GM12891 (cell line): Measurements from ENCODE around the gene TSKU.

Experiments
- DNase-seq: peaks from one replicate; pipeline ENCODE4 v3.0.0; 2011; ENCODE audit warnings: low spot score; ENCODE audit not compliant: insufficient read length
- FAIRE-seq: peaks from 2 replicates; lab custom pipeline; 2011; peaks lifted over from hg19 to GRCh38; lab: Jason Lieb, UNC
- PAX5 ChIP-seq: IDR thresholded peaks from 2 replicates; pipeline ENCODE4 v1.6.1; 2011; ENCODE audit warnings: low read length, moderate library complexity, mild to moderate bottlenecking; ENCODE audit not compliant: insufficient read depth, severe bottlenecking
- POLR2A ChIP-seq: IDR thresholded peaks from 2 replicates; pipeline ENCODE4 v1.6.1; 2011; ENCODE audit warnings: low read depth, low read length, control low read depth
- POLR2AphosphoS5 ChIP-seq: IDR thresholded peaks from 2 replicates; pipeline ENCODE4 v1.6.1; 2011; ENCODE audit warnings: low read depth, low read length, control low read depth
- POU2F2 ChIP-seq: IDR thresholded peaks from 2 replicates; pipeline ENCODE4 v1.6.1; 2011; ENCODE audit warnings: low read depth, mild to moderate bottlenecking, control low read depth, low read length, moderate library complexity
- SPI1 ChIP-seq: IDR thresholded peaks from 2 replicates; pipeline ENCODE4 v1.6.1; 2011; ENCODE audit warnings: low read depth, low read length, control low read depth
- TAF1 ChIP-seq: IDR thresholded peaks from 2 replicates; pipeline ENCODE4 v1.6.1; 2011; ENCODE audit warnings: low read depth, low read length, control low read depth

The TSKU gene

DNA sequence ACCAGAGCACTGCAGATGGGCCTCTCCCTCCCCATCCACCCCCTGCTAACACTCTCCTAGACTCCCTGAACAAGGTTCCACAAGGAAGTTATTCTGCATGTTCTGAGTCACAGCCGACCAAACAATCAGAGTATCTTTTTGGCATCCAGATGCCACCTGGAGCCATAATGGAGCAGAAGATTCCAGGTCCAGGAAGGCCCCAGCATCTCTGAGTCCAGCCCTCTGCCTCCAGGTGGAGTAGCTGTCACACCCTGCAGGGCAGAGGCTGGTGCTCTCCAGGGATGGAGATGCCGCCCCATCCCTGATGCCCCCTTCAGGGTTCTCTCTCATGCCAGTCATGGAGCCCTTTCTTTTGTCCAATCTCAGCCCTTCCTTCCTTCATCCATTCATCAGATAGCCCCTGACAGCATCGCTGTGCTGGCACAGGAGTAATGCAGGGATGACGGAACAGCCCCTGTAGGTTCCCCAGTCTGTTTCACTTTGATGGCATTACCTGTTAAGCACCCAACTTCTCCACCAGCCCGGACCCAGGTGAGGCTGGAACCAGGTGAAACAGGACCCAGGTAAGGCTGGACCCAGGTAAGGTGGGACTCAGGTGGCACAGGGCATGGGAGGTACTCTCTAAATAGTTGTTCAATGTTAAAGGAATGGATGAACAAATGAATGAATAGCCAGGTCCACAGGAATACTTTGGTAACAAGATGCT lies 20.1 kb upstream of the TSKU start:
- TF ChIP-seq POU2F2 (no peak), SPI1 (no peak), PAX5 (no peak), POLR2A (no peak), POLR2AphosphoS5 (no peak), TAF1 (no peak)
- DNase-seq = no peak
- no peak for FAIRE-seq

DNA sequence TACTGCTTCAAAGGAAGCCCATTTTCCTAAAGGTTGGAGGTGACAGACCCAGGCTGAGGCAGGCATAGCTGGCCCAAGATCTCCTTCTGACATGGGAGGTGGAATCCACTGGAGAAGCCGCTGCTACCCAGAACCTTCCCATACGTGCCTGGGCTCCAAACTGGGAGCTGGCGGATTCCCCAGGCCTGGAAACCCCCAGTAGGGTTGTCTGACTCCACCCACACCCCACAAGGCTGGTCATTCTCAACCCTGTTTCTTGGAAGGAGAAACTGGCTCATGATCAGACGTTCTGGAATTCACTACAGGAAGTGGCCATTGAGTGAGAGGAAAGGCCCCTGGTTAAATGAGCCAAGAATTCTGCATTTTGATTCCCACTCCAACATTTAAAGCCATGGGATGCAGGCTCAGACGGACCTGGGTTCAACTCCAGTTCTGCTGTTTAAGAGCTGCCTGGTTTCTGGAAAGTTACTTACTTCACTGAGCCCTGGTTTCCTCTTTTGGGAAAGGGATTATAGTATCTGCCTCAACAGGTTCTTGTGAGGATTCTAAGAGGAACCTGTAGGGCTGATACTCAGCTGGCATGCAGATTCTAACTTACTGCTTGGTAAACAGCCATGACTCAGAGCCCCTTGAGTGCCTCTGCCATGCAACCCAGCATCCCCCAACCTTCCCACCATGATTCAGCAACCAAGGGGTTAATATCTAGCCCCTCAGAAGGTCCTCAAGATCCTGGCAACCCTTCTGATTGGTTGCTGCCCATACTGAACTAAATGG lies 19.4 kb upstream of the TSKU start:
- no peak for DNase-seq
- TF ChIP-seq PAX5 (no peak), POLR2A (no peak), SPI1 (no peak), TAF1 (no peak), POLR2AphosphoS5 (no peak), POU2F2 (no peak)
- no peak for FAIRE-seq

DNA sequence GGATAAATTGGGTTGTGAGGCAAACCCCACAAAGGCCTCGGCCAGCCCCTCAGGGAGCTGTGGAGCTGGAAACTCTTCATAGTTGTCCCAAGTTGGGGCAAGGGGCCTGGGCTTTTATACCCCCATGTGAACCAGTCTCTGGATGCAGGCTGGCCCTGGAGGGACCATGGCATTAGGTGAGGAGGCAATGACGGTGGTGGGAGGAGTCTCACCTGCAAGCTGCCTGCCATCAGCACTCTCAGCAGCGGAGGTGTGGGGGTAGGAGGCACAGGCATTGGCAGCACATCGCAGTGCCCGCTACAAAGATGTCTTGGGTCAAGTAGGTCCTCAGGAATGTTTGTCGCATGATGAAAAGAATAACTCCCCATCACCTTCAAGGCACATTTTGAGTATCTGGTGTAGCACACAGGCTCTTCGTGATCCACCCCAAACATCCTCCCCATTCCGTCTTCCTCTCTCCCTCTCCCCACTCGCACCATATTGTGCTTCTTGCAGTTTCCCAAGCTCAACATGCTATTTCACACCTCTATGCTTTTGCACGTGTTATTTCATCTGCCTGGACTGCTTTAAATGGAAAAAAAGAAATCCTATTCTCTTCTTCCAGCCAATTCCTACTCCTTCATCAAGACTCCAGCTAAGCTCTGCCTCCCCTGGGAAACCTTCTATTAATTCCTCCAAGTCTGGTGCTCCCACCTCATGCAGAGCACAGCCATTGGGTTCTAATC lies 18.1 kb upstream of the TSKU start:
- FAIRE-seq = no peak
- TF ChIP-seq PAX5 (no peak), POLR2AphosphoS5 (no peak), POU2F2 (no peak), TAF1 (no peak), SPI1 (no peak), POLR2A (no peak)
- DNase-seq = no peak

DNA sequence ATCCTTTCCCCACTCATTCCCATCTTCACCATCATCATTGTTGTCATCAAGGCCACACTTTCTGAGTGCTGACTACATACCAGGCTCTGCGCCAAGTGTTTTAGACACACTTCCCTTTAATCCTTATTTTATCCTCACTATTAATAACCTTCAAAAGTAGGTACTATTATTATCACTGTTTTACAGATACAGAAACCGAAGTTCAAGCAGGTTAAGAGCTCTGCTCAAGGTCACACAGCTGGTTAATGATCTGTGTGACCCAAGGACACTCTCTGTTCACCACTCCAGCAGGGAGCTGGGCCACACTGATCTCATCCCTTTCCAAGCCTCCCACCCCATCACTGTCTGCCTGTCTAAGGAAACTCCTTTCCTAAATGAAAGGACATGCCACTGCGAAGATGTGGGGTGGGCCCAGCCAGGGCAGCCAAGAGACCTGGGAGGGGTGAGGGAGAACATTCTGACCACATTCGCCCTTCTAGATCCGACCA lies 17.2 kb upstream of the TSKU start:
- FAIRE-seq = no peak
- no peak for DNase-seq
- TF ChIP-seq SPI1 = no peak
- TF ChIP-seq POLR2A = no peak
- no peak for TF ChIP-seq POU2F2
- no peak for TF ChIP-seq POLR2AphosphoS5
- TF ChIP-seq PAX5 = no peak
- no peak for TF ChIP-seq TAF1

DNA sequence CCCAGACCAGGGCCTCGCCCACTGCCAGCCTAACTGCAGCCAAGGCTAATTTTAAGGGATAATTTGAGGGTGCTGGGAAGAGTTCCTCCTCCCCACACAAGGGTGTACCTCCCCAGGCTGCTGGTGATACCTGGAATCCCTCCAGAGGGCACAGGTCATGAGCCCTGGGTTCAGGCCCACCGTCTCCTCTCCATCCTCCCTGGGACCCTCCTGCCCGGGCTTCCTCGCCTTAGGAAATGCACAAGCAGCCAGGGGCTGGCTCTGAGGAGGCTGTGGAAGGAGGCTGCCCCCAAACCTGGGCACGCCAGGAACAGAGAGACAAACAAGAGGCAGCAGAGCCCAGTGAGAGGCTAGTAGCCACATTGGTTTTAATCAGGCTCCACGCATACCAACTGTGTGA lies 16.6 kb upstream of the TSKU start:
- no peak for DNase-seq
- FAIRE-seq = no peak
- TF ChIP-seq POLR2AphosphoS5 = no peak
- no peak for TF ChIP-seq TAF1
- no peak for TF ChIP-seq PAX5
- TF ChIP-seq SPI1 = no peak
- TF ChIP-seq POU2F2 = no peak
- no peak for TF ChIP-seq POLR2A

DNA sequence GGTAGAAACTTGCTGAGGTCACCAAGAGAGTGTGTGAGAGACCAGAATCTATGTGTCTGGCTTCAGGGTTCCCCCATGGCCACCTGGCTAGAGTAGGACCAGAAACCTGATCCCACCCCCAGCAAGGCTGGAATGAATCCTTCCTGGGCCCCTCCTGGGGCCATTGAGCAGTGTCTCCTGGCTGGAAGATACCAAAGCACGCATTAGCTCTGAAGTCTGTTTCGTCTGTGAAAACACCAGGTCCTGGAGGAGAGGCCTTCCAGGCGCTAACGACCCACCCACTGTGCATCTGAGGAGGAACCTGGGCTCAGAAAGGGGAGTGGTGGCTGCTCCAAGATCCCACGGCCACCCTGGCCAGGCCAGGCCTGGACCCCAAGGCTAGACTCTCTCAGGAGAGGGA lies 15.5 kb upstream of the TSKU start:
- DNase-seq (no peak), FAIRE-seq (no peak)
- TF ChIP-seq POLR2A (no peak), TAF1 (no peak), SPI1 (no peak), PAX5 (no peak), POLR2AphosphoS5 (no peak), POU2F2 (no peak)

DNA sequence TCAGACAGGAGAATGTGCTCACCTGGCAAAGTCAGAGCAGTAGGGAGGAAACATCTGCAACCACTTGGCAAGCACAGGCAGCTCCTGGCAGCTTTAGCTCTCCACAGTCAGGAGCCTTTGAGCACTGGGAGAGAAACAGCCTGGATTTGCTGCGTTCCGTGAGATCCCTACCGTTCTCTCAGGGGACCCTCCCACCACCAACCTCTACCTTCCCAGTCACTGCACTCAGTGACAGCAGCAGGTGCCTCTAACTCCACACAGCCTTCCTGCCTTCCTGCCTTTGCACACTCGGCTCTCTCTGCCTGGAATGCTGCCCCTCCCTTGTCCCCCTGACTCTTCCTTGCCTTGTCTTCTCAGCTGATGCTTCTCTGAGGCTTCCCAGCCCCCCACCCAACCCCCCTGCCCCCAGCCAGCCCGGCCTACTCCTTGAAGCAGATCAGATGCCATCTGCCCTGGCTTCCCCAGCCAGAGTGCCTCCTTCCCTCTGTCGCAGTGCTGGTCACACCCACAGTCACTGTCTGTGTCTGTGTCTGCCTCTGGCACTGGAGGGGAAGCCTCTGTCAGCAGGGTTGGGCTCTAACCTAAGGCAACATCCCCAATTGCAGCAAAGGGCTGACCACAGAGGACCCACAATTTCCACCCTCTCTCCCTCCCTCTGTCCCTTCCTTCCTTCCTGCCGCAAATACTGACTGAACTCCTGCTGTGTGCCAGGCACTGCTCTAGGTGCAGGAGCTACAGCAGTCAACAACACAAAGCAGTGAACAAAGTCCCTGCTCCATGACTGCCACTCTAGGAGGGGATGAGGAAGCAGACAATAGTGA lies 14.9 kb upstream of the TSKU start:
- DNase-seq (no peak), FAIRE-seq (no peak)
- TF ChIP-seq POLR2AphosphoS5 (no peak), POLR2A (no peak), SPI1 (no peak), TAF1 (no peak), POU2F2 (no peak), PAX5 (no peak)

DNA sequence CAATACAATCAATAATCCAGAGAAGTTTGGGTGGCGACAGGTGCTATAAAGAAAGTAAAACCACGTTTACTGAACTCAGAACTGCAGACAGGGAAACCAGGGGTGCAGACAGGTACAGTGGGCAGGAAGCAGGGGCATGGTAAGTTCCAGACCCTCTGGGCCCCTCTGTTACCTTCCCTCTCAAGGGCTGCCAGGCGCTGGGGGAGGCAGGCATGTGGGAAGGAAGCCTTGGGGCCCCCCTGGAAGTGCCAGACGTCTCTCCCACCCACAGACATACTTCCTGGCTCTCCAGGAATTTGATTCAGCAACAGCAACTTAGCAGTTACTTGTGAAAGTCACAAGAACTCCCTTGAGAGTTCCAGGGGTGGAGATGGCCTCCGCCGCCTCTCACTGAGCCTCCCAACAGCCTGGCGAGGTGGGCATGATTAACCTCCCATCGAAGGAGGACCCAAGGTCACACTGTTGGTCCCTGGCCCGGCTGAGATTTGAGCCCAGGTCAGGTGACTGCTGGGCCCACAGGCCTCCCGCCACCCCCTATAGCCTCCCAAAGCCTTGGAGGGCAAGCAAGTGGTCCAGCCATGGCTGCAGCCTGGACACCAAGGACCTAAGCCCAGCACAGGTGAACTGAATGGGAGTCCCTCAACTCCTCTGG lies 14.1 kb upstream of the TSKU start:
- FAIRE-seq (no peak), DNase-seq (no peak)
- TF ChIP-seq POLR2A = no peak
